22Rv1 (cell line): Measurements from ENCODE around the gene SKI.

ENCODE experiments used
- CTCF ChIP-seq: fragments of 450-650 bp; IDR thresholded peaks from 2 replicates; pipeline ENCODE4 v1.5.1; 2017; ENCODE audit warnings: mild to moderate bottlenecking
- ZFX ChIP-seq: fragments of 450-650 bp; IDR thresholded peaks from 2 replicates; pipeline ENCODE4 v1.6.1; 2017; ENCODE audit warnings: antibody characterized with exemption, borderline replicate concordance

- TF ChIP-seq CTCF (no peak), ZFX (no peak)
Measured at GRCh38 chr1:2202008-2202575, 26.0 kb upstream of the SKI start.
